K562 (cell line): ENCODE results near the gene FYB1.

Experiments
- BHLHE40 ChIP-seq: IDR thresholded peaks from 2 replicates; pipeline ENCODE4 v1.6.1; 2011; ENCODE audit warnings: low read length, improper control_type of control experiment
- EP300 ChIP-seq: IDR thresholded peaks from 2 replicates; pipeline ENCODE4 v1.6.1; 2012; ENCODE audit warnings: low read length, improper control_type of control experiment
- JUN ChIP-seq, 2 experiments: sonication (generic) in 1 of 2; formaldehyde crosslinking in 1 of 2; IDR thresholded peaks; 2 replicates each; pipeline versions ENCODE4 v1.6.1 to v1.8.0; 2012 to 2022; ENCODE audit warnings: borderline replicate concordance in 2 of 2, mild to moderate bottlenecking in 2 of 2, improper control_type of control experiment in 1 of 2, low read depth in 1 of 2, low read length in 1 of 2, missing genetic modification reagents in 1 of 2
- U2AF1 ChIP-seq: fragments of 200-400 bp; formaldehyde crosslinking; optimal IDR thresholded peaks from 2 replicates; pipeline ENCODE3; 2017; ENCODE audit warnings: mild to moderate bottlenecking, low read depth, low read length, moderate library complexity
- TF ChIP-seq, protein P1 (sequence below), 3 experiments: IDR thresholded peaks in 2 of 3; conservative IDR thresholded peaks in 1 of 3; 2 replicates each; pipeline ENCODE4 v1.5.1; 2011 to 2012; ENCODE audit warnings: low read length in 3 of 3, mild to moderate bottlenecking in 3 of 3, control low read depth in 2 of 3, improper control_type of control experiment in 1 of 3, inconsistent platforms in 1 of 3, low read depth in 1 of 3, mixed read lengths in 1 of 3, moderate library complexity in 1 of 3; ENCODE audit not compliant: insufficient read depth in 2 of 3

DNA sequence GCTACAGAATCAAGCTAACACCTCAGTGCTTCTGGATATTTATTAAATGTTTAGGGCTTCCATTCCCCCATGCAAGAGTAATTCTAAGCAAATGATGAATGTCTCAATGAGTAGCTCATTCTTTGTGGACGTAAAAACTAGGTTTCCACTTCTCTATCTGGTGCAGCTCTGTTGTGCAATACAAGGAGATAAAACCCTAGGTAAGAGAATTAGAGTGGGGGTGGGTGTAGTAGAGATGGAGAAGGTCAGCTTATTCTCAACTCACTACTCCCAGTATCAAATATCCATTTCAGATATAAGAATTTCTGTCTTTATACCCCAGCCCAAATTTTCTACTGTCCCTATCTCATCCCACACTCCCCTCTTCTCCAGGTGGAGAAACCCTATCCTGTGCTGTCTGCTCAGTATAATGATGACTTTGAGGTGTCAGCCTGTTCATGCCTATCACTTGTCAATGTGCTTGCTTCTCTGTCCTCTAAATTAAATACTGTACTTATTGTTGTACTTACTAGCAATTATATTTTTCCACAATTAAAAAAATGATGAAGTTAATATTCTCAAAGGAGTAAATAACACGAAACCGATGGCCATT, 4.3 kb upstream of the FYB1 start:
- TF ChIP-seq JUN (IDR thresholded peaks at IDR 0.05; ENCODE audit: borderline replicate concordance, low read depth, low read length), result no peak
- TF ChIP-seq JUN (CRISPR knock-in tag; IDR thresholded peaks at IDR 0.05; ENCODE audit: borderline replicate concordance), result no peak
- TF ChIP-seq, protein P1, sequence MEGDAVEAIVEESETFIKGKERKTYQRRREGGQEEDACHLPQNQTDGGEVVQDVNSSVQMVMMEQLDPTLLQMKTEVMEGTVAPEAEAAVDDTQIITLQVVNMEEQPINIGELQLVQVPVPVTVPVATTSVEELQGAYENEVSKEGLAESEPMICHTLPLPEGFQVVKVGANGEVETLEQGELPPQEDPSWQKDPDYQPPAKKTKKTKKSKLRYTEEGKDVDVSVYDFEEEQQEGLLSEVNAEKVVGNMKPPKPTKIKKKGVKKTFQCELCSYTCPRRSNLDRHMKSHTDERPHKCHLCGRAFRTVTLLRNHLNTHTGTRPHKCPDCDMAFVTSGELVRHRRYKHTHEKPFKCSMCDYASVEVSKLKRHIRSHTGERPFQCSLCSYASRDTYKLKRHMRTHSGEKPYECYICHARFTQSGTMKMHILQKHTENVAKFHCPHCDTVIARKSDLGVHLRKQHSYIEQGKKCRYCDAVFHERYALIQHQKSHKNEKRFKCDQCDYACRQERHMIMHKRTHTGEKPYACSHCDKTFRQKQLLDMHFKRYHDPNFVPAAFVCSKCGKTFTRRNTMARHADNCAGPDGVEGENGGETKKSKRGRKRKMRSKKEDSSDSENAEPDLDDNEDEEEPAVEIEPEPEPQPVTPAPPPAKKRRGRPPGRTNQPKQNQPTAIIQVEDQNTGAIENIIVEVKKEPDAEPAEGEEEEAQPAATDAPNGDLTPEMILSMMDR (IDR thresholded peaks at IDR 0.05 in 2 of 3, conservative IDR thresholded peaks at IDR 0.05 in 1 of 3; ENCODE audit: insufficient read depth in 2 of 3, low read depth in 1 of 3, low read length in 3 of 3), result no peak
- no peak for TF ChIP-seq BHLHE40
- no peak for TF ChIP-seq U2AF1
- no peak for TF ChIP-seq EP300
